Measurements from ENCODE around the gene ST14.

The ST14 gene

GRCh38 chr11:130164221-130164570, 4.6 kb downstream of the ST14 start:
- no peak overlapping the region for H3K27ac ChIP-seq

DNA sequence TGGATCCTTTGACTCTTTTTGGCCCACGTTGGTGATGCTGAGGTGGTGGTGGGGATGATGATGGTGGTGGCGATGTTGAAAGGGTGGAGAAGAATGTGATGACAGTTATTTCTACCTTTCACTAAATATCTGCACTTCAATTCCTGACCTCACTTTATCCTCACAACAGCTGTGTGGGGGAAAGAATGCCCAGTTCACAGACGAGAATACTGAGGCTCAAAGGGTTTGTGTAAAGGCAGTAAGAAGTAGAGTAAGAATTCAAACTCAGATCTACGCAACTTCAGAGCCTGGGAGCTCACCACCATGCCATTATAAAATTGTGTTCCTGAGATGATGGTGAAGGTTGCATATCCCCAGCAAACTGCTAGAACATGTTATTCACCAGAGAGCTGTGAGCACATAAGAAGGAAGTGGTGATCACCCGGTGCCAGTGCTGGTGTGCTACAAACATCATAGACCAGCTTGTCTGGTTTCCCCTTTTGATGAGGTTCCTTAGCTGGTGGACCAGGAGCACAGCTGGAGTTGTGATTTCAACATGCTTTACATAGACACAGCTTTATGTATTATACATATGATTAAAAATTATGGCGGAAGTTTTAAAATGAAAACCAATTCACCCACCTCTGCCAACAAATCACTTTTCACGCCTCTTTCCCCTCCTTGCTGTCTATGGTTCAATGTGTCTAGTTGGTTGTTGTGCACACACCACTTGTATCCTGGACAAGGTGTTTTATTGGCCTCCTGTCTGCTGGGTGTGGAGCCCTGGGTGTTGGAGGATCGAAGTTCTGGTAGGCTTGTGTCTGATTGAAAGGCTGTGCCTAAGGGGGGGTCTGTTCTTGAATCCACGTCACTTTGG, 6.2 kb downstream of the ST14 start:
- no peak overlapping the region for H3K27ac ChIP-seq

More at GRCh38 chr11:130164221-130164570, 4.6 kb downstream of the ST14 start:
- no peak for TF ChIP-seq ZFX (IDR thresholded peaks at IDR 0.05)
- TF ChIP-seq, protein P1, sequence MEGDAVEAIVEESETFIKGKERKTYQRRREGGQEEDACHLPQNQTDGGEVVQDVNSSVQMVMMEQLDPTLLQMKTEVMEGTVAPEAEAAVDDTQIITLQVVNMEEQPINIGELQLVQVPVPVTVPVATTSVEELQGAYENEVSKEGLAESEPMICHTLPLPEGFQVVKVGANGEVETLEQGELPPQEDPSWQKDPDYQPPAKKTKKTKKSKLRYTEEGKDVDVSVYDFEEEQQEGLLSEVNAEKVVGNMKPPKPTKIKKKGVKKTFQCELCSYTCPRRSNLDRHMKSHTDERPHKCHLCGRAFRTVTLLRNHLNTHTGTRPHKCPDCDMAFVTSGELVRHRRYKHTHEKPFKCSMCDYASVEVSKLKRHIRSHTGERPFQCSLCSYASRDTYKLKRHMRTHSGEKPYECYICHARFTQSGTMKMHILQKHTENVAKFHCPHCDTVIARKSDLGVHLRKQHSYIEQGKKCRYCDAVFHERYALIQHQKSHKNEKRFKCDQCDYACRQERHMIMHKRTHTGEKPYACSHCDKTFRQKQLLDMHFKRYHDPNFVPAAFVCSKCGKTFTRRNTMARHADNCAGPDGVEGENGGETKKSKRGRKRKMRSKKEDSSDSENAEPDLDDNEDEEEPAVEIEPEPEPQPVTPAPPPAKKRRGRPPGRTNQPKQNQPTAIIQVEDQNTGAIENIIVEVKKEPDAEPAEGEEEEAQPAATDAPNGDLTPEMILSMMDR (conservative IDR thresholded peaks at IDR 0.05): no peak

DNA sequence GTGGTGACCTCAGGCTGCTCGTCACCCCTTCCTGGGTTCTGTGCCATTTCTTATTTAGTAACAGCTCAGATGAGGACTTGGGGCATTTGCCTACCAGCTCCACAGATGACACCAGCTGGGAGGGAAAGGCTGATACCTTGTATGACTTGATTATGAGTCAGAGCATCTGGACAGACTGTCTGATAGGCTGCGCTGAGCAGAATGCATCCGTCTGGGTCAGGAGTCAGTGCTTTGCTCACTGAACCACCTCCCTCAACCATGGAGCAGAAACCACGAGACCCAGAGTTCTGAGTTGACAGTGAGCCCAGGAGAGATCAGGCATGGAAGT, 6.8 kb downstream of the ST14 start:
- TF ChIP-seq ZFX (IDR thresholded peaks at IDR 0.05): no peak
- TF ChIP-seq, protein P1 (conservative IDR thresholded peaks at IDR 0.05): no peak
- H3K27ac ChIP-seq: no peak overlapping the region

More for the DNA sequence above, 6.2 kb downstream of the ST14 start:
- TF ChIP-seq ZFX (IDR thresholded peaks at IDR 0.05): no peak
- TF ChIP-seq, protein P1 (conservative IDR thresholded peaks at IDR 0.05): no peak

DNA sequence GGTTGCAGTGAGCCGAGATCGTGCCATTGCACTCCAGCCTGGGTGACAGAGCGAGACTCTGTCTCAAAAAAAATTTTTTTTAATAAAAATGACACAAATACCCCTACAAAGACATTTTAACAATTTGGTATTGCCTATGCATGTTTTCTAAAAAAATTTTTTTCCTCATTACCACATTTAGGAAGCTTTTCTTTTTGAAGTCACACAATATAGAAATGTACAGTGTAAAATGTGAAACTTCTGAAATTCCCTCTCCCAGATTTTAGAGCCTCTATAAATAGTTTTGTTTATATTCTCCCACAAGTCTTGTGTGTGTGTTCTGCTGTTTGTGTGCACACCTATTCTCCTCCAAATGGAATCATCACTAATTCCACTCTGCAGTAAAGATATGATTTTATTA, 7.6 kb downstream of the ST14 start:
- H3K27ac ChIP-seq: no peak overlapping the region

DNA sequence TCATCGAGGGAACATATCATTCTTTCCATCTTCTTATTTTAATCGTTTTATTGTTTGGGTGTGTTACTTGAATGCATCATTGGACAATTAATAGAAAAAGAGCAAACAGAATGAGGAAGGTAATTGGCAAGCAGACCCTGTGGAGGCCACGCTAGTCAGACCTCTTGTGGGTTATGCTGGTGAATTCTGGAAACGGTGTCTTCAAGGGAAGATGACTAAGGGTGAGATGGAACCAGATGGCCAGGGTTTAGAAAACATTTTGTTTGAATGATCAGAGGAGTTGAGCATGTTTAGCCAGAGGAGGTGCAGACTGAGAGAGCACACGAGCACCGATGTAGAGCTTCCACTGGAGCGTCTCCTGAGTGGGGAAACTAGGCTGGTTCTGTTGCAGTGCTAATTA, 8.5 kb downstream of the ST14 start:
- no peak overlapping the region for H3K27ac ChIP-seq
- TF ChIP-seq, protein P1 (conservative IDR thresholded peaks at IDR 0.05): no peak
- TF ChIP-seq ZFX (IDR thresholded peaks at IDR 0.05): no peak

More for the DNA sequence above, 7.6 kb downstream of the ST14 start:
- TF ChIP-seq ZFX (IDR thresholded peaks at IDR 0.05): no peak
- TF ChIP-seq, protein P1 (conservative IDR thresholded peaks at IDR 0.05): no peak

GRCh38 chr11:130170345-130170744, 10.8 kb downstream of the ST14 start:
- TF ChIP-seq ZFX (IDR thresholded peaks at IDR 0.05): no peak
- TF ChIP-seq, protein P1 (conservative IDR thresholded peaks at IDR 0.05): no peak
- H3K27ac ChIP-seq: peak overlapping the region; percentile 7; the same call in 1 of the 2 replicates

GRCh38 chr11:130171534-130171933, 12.0 kb downstream of the ST14 start:
- peak overlapping the region; percentile 1 for H3K27ac ChIP-seq
- TF ChIP-seq, protein P1 (conservative IDR thresholded peaks at IDR 0.05): no peak

GRCh38 chr11:130172001-130172400, 12.4 kb downstream of the ST14 start:
- H3K27ac ChIP-seq: peak overlapping the region; percentile 1
